H9 (cell line): ENCODE measurements around the gene MCM7. TPM values are rescaled to one million over a fixed set of nuclear protein-coding genes. Genes with fewer than 3 reads are reported as not detected.

Source experiments
- DNase-seq: peaks from one replicate; pipeline ENCODE4 v3.0.0-alpha.2; 2017
- H2AFZ ChIP-seq: one replicate; pipeline ENCODE4 v1.6.1; 2013; ENCODE audit warnings: mild to moderate bottlenecking, low read length, control low read depth, moderate library complexity
- H2AK5ac ChIP-seq: 2 replicates; pipeline ENCODE4 v1.6.1; 2013; ENCODE audit warnings: low read length, control low read depth, mixed read lengths; ENCODE audit not compliant: insufficient read length
- H2BK120ac ChIP-seq: one replicate; pipeline ENCODE4 v1.6.1; 2013; ENCODE audit warnings: low read depth, mild to moderate bottlenecking, low read length, control low read depth, inconsistent platforms; ENCODE audit not compliant: poor library complexity, severe bottlenecking
- H2BK12ac ChIP-seq: 2 replicates; pipeline ENCODE4 v1.6.1; 2013; ENCODE audit warnings: low read length, control low read depth, mixed read lengths, low read depth; ENCODE audit not compliant: insufficient read length
- H2BK15ac ChIP-seq: 2 replicates; pipeline ENCODE4 v1.6.1; 2013; ENCODE audit warnings: low read depth, low read length, control low read depth
- H2BK20ac ChIP-seq: one replicate; pipeline ENCODE4 v1.6.1; 2013; ENCODE audit warnings: low read depth, mild to moderate bottlenecking, low read length, control low read depth, inconsistent platforms; ENCODE audit not compliant: poor library complexity, severe bottlenecking
- H2BK5ac ChIP-seq: 2 replicates; pipeline ENCODE4 v1.6.1; 2013; ENCODE audit warnings: low read length, control low read depth, mixed read lengths; ENCODE audit not compliant: insufficient read length
- H3K14ac ChIP-seq: 2 replicates; pipeline ENCODE4 v1.6.1; 2013; ENCODE audit warnings: low read length, control low read depth; ENCODE audit not compliant: insufficient read depth
- H3K18ac ChIP-seq: 2 replicates; pipeline ENCODE4 v1.6.1; 2013; ENCODE audit warnings: low read depth, mild to moderate bottlenecking, mixed read lengths, low read length, control low read depth; ENCODE audit not compliant: insufficient read length
- H3K23ac ChIP-seq: 2 replicates; pipeline ENCODE4 v1.6.1; 2013; ENCODE audit warnings: low read length, control low read depth, mixed read lengths, low read depth; ENCODE audit not compliant: insufficient read length
- H3K23me2 ChIP-seq: 2 replicates; pipeline ENCODE4 v1.6.1; 2013; ENCODE audit warnings: low read depth, mild to moderate bottlenecking, mixed read lengths, low read length, control low read depth; ENCODE audit not compliant: insufficient read length, poor library complexity, severe bottlenecking
- H3K27ac ChIP-seq: 2 replicates; pipeline ENCODE4 v1.5.1; 2013; ENCODE audit warnings: low read length, control low read depth, mixed read lengths, low read depth; ENCODE audit not compliant: insufficient read length
- H3K27me3 ChIP-seq: 2 replicates; pipeline ENCODE4 v1.6.1; 2013; ENCODE audit warnings: low read length, control low read depth, inconsistent platforms; ENCODE audit not compliant: insufficient read depth
- H3K4ac ChIP-seq: 2 replicates; pipeline ENCODE4 v1.6.1; 2013; ENCODE audit warnings: low read depth, mild to moderate bottlenecking, control low read depth, inconsistent platforms, low read length, moderate library complexity
- H3K4me1 ChIP-seq: 2 replicates; pipeline ENCODE4 v1.6.1; 2013; ENCODE audit warnings: low read length, control low read depth, inconsistent platforms; ENCODE audit not compliant: insufficient read depth
- H3K4me2 ChIP-seq: 2 replicates; pipeline ENCODE4 v1.6.1; 2013; ENCODE audit warnings: low read length, control low read depth, mixed read lengths; ENCODE audit not compliant: insufficient read length, insufficient read depth
- H3K56ac ChIP-seq: 2 replicates; pipeline ENCODE4 v1.6.1; 2013; ENCODE audit warnings: low read depth, mild to moderate bottlenecking, mixed read lengths, low read length, control low read depth; ENCODE audit not compliant: insufficient read length
- H3K79me1 ChIP-seq: 2 replicates; pipeline ENCODE4 v1.6.1; 2013; ENCODE audit warnings: low read depth, mild to moderate bottlenecking, moderate library complexity, low read length, control low read depth, inconsistent platforms; ENCODE audit not compliant: insufficient read depth, poor library complexity, severe bottlenecking
- H3K79me2 ChIP-seq: 2 replicates; pipeline ENCODE4 v1.6.1; 2013; ENCODE audit warnings: low read length, control low read depth, inconsistent platforms; ENCODE audit not compliant: insufficient read depth
- H3K9ac ChIP-seq: 2 replicates; pipeline ENCODE4 v1.6.1; 2013; ENCODE audit warnings: low read length, control low read depth, mixed read lengths; ENCODE audit not compliant: insufficient read length; ENCODE audit errors: extremely low read depth
- H3K9me3 ChIP-seq: one replicate; pipeline ENCODE4 v1.6.1; 2013; ENCODE audit warnings: low read depth, low read length, inconsistent platforms; ENCODE audit not compliant: control insufficient read depth
- H3T11ph ChIP-seq: one replicate; pipeline ENCODE4 v1.6.1; 2013; ENCODE audit warnings: mild to moderate bottlenecking, low read length, control low read depth, inconsistent platforms
- H4K20me1 ChIP-seq: one replicate; pipeline ENCODE4 v1.6.1; 2013; ENCODE audit not compliant: control insufficient read depth, insufficient read length, insufficient read depth
- H4K5ac ChIP-seq: 2 replicates; pipeline ENCODE4 v1.6.1; 2013; ENCODE audit warnings: low read depth, mild to moderate bottlenecking, mixed read lengths, low read length, control low read depth; ENCODE audit not compliant: insufficient read length
- H4K8ac ChIP-seq: replicated peaks from 2 replicates; pipeline ENCODE4 v1.6.1; 2013; ENCODE audit warnings: low read length, control low read depth, mixed read lengths, low read depth; ENCODE audit not compliant: insufficient read length
- H4K91ac ChIP-seq: 2 replicates; pipeline ENCODE4 v1.6.1; 2013; ENCODE audit warnings: low read depth, mild to moderate bottlenecking, moderate library complexity, mixed read lengths, low read length, control low read depth; ENCODE audit not compliant: insufficient read length
- H3K27ac Mint-ChIP-seq, 3 experiments: 2 replicates in 2 of 3; 3 replicates in 1 of 3; pipeline ENCODE4 v1.8.0; 2020 to 2021; ENCODE audit warnings: mixed read lengths in 3 of 3, mild to moderate bottlenecking in 1 of 3, moderate library complexity in 1 of 3
- H3K27me3 Mint-ChIP-seq: 2 replicates; pipeline ENCODE4 v1.8.0; 2021; ENCODE audit warnings: low read depth, mild to moderate bottlenecking, moderate library complexity, mixed read lengths
- H3K36me3 Mint-ChIP-seq, 3 experiments: 2 replicates in 2 of 3; 3 replicates in 1 of 3; pipeline ENCODE4 v1.8.0; 2020 to 2021; ENCODE audit warnings: low read depth in 3 of 3, mixed read lengths in 3 of 3; ENCODE audit not compliant: insufficient read depth in 1 of 3
- H3K4me1 Mint-ChIP-seq, 2 experiments: 2 replicates each; pipeline ENCODE4 v1.8.0; 2020; ENCODE audit warnings: mixed read lengths in 2 of 2
- H3K4me3 Mint-ChIP-seq, 2 experiments: 2 replicates in 1 of 2; 3 replicates in 1 of 2; pipeline ENCODE4 v1.8.0; 2020 to 2021; ENCODE audit warnings: mild to moderate bottlenecking in 2 of 2, mixed read lengths in 2 of 2, moderate library complexity in 1 of 2
- H3K9me3 Mint-ChIP-seq, 2 experiments: 2 replicates in 1 of 2; 3 replicates in 1 of 2; pipeline ENCODE4 v1.8.0; 2020; ENCODE audit warnings: mild to moderate bottlenecking in 2 of 2, mixed read lengths in 2 of 2, moderate library complexity in 1 of 2
- CTCF ChIP-seq: fragments of 200-600 bp; sonication (generic); conservative IDR thresholded peaks from 3 replicates; pipeline ENCODE4 v1.8.0; 2021; ENCODE audit warnings: antibody characterized with exemption, mild to moderate bottlenecking
- WGBS: extraction: QIAGEN DNeasy Blood & Tissue Kit; methylation state at CpG from one replicate; pipeline ENCODE4 v1.1.7; 2013; ENCODE audit warnings: missing lambda C conversion rate, low lambda C conversion rate, mixed read lengths; ENCODE audit not compliant: insufficient read length; ENCODE audit errors: extremely low coverage; 5-methylcytosine and 5-hydroxymethylcytosine counted together
- total RNA-seq: library from RNA; stranded (reverse); gene quantifications from 2 replicates; pipeline ENCODE4 v1.2.1, GENCODE V29; 2021

MCM7 gene
- total RNA-seq, 1 experiment from 2014 or later, result 390 TPM

- H3K79me2 ChIP-seq, result no peaks in the 10 kb centered on the region; the same call in 1 of the 2 replicates
- Mint-ChIP-seq H3K27ac (peak within 1 kb of the TSS; percentile 98 to 99 (median 98); a peak in 6 of 7 replicates), H3K4me1 (peaks cover 10 to 12% of the 10 kb centered on the region in 2 experiments), H3K9me3 (peaks cover 0 to 3% of the 10 kb centered on the region in 2 experiments; a peak in 1 of 5 replicates), H3K36me3 (peaks cover 8 to 19% (median 12%) of the 10 kb centered on the region in 3 experiments), H3K4me3 (peak within 1 kb of the TSS; percentile 90 to 96), H3K27me3 (no peaks in the 10 kb centered on the region; the same call in none of the 2 replicates)
- H3K4me2 ChIP-seq, result peak within 1 kb of the TSS; percentile 87
- H3K56ac ChIP-seq, result no peak within 1 kb of the TSS
- no peak within 1 kb of the TSS for H3K4ac ChIP-seq
- peaks cover 2% of the 10 kb centered on the region for H3K23me2 ChIP-seq
- H3T11ph ChIP-seq, result no peak within 1 kb of the TSS
- no peak within 1 kb of the TSS for H4K8ac ChIP-seq
- H3K23ac ChIP-seq, result no peak within 1 kb of the TSS
- H3K14ac ChIP-seq, result peak within 1 kb of the TSS; percentile 88
- peaks cover 4% of the 10 kb centered on the region for H3K79me1 ChIP-seq
- no peak within 1 kb of the TSS for H2BK20ac ChIP-seq
- no peak within 1 kb of the TSS for H3K27ac ChIP-seq
- H3K9me3 ChIP-seq, result no peaks in the 10 kb centered on the region
- TF ChIP-seq CTCF, result no peak; the same call in 2 of the 3 replicates
- no peaks in the 10 kb centered on the region for H3K4me1 ChIP-seq
- no peak within 1 kb of the TSS; the same call in 1 of the 2 replicates for H2BK15ac ChIP-seq
- H3K27me3 ChIP-seq, result no peaks in the 10 kb centered on the region
- no peak within 1 kb of the TSS for H2AFZ ChIP-seq
- no peaks in the 10 kb centered on the region for H4K20me1 ChIP-seq
- H2AK5ac ChIP-seq, result no peak within 1 kb of the TSS
- H3K18ac ChIP-seq, result peak within 1 kb of the TSS; percentile 88
- H2BK12ac ChIP-seq, result no peak within 1 kb of the TSS
- DNase-seq, result peak; percentile 87
- no peak within 1 kb of the TSS for H4K91ac ChIP-seq
- WGBS, result no CpG with 5 or more reads among the region's 47 CpGs
- no peak within 1 kb of the TSS for H2BK5ac ChIP-seq
- peak within 1 kb of the TSS; percentile 83 for H3K9ac ChIP-seq
- no peak within 1 kb of the TSS for H2BK120ac ChIP-seq
- H4K5ac ChIP-seq, result no peak within 1 kb of the TSS
These were observed 51.5 kb downstream of the MCM7 start, which contains the start of gene ZSCAN21 for GRCh38 chr7:100049441-100050291. Gene ZSCAN21 (plus strand): TSS chr7:100049774. CDS start chr7:100057007, 7,233 bp downstream.
